H1 (cell line): ENCODE measurements around the gene HSPA5. TPM values are rescaled to one million over a fixed set of nuclear protein-coding genes. Genes with fewer than 3 reads are reported as not detected.

Experiments used
- HDAC6 ChIP-seq: IDR thresholded peaks from one replicate; pipeline ENCODE4 v1.7.1; 2012; ENCODE audit warnings: low read depth, mild to moderate bottlenecking, inconsistent platforms, low read length, moderate library complexity
- SIRT6 ChIP-seq: IDR thresholded peaks from one replicate; pipeline ENCODE4 v1.7.1; 2012; ENCODE audit warnings: low read length, inconsistent platforms
- polyA plus RNA-seq, 7 experiments: library from polyadenylated mRNA; depleted of rRNA in 3 of 7; stranded (reverse) in 5 of 7; unstranded in 2 of 7; fragments of >200 nt in 5 of 7; fragments of 200-250 nt in 2 of 7; gene quantifications; 1 replicate in 5 of 7; 2 replicates in 1 of 7; 4 replicates in 1 of 7; pipeline versions ENCODE4 v1.2.1 to v1.2.3, GENCODE V29; 2011 to 2013; ENCODE audit warnings: missing spikeins in 2 of 7, mixed read lengths in 2 of 7
- total RNA-seq: library from RNA; stranded (reverse); fragmentation: NEBNext Ultra II Directional; extraction: Animal tissue kit (Norgen Biotek cat#: 25700); gene quantifications from 2 replicates; pipeline ENCODE4 v1.2.1, GENCODE V29; 2021
- TF ChIP-seq, protein P1 (sequence below): fragments of 300-600 bp; sonication (generic); IDR thresholded peaks from 2 replicates; pipeline ENCODE4 v1.7.1; 2012; ENCODE audit warnings: low read length, moderate library complexity, mild to moderate bottlenecking, inconsistent platforms; ENCODE audit not compliant: insufficient replicate concordance
- TF ChIP-seq, protein P2 (sequence below): IDR thresholded peaks from 2 replicates; pipeline ENCODE4 v1.6.1; 2012; ENCODE audit warnings: inconsistent platforms

The HSPA5 gene
- total and polyA plus RNA-seq, 2 of the 8 experiments (the other 6 are each of a cell fraction or from before 2014, with no cell fraction given): 91.3 to 352 TPM

DNA sequence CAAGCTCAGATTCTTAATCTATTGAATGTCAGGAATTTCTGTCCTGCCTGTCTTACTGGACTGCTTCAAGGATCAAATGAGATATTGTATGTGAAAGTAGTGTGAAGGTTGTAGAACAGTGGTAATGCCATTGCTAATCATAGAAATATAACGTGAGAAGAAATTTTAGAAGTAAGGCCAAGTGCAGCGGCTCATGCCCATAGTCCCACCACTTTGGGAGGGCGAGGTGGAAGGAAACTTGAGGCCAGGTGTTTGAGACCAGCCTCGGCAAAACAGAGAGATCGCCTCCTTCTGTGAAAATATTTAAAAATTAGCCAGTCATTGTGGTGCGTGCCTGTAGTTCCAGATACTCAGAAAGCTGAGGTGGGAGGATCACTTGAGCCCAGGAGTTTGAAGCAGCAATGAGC, 5.1 kb upstream of the HSPA5 start (continued):
- TF ChIP-seq, protein P1, sequence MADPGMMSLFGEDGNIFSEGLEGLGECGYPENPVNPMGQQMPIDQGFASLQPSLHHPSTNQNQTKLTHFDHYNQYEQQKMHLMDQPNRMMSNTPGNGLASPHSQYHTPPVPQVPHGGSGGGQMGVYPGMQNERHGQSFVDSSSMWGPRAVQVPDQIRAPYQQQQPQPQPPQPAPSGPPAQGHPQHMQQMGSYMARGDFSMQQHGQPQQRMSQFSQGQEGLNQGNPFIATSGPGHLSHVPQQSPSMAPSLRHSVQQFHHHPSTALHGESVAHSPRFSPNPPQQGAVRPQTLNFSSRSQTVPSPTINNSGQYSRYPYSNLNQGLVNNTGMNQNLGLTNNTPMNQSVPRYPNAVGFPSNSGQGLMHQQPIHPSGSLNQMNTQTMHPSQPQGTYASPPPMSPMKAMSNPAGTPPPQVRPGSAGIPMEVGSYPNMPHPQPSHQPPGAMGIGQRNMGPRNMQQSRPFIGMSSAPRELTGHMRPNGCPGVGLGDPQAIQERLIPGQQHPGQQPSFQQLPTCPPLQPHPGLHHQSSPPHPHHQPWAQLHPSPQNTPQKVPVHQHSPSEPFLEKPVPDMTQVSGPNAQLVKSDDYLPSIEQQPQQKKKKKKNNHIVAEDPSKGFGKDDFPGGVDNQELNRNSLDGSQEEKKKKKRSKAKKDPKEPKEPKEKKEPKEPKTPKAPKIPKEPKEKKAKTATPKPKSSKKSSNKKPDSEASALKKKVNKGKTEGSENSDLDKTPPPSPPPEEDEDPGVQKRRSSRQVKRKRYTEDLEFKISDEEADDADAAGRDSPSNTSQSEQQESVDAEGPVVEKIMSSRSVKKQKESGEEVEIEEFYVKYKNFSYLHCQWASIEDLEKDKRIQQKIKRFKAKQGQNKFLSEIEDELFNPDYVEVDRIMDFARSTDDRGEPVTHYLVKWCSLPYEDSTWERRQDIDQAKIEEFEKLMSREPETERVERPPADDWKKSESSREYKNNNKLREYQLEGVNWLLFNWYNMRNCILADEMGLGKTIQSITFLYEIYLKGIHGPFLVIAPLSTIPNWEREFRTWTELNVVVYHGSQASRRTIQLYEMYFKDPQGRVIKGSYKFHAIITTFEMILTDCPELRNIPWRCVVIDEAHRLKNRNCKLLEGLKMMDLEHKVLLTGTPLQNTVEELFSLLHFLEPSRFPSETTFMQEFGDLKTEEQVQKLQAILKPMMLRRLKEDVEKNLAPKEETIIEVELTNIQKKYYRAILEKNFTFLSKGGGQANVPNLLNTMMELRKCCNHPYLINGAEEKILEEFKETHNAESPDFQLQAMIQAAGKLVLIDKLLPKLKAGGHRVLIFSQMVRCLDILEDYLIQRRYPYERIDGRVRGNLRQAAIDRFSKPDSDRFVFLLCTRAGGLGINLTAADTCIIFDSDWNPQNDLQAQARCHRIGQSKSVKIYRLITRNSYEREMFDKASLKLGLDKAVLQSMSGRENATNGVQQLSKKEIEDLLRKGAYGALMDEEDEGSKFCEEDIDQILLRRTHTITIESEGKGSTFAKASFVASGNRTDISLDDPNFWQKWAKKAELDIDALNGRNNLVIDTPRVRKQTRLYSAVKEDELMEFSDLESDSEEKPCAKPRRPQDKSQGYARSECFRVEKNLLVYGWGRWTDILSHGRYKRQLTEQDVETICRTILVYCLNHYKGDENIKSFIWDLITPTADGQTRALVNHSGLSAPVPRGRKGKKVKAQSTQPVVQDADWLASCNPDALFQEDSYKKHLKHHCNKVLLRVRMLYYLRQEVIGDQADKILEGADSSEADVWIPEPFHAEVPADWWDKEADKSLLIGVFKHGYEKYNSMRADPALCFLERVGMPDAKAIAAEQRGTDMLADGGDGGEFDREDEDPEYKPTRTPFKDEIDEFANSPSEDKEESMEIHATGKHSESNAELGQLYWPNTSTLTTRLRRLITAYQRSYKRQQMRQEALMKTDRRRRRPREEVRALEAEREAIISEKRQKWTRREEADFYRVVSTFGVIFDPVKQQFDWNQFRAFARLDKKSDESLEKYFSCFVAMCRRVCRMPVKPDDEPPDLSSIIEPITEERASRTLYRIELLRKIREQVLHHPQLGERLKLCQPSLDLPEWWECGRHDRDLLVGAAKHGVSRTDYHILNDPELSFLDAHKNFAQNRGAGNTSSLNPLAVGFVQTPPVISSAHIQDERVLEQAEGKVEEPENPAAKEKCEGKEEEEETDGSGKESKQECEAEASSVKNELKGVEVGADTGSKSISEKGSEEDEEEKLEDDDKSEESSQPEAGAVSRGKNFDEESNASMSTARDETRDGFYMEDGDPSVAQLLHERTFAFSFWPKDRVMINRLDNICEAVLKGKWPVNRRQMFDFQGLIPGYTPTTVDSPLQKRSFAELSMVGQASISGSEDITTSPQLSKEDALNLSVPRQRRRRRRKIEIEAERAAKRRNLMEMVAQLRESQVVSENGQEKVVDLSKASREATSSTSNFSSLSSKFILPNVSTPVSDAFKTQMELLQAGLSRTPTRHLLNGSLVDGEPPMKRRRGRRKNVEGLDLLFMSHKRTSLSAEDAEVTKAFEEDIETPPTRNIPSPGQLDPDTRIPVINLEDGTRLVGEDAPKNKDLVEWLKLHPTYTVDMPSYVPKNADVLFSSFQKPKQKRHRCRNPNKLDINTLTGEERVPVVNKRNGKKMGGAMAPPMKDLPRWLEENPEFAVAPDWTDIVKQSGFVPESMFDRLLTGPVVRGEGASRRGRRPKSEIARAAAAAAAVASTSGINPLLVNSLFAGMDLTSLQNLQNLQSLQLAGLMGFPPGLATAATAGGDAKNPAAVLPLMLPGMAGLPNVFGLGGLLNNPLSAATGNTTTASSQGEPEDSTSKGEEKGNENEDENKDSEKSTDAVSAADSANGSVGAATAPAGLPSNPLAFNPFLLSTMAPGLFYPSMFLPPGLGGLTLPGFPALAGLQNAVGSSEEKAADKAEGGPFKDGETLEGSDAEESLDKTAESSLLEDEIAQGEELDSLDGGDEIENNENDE: no peak
- TF ChIP-seq, protein P2, sequence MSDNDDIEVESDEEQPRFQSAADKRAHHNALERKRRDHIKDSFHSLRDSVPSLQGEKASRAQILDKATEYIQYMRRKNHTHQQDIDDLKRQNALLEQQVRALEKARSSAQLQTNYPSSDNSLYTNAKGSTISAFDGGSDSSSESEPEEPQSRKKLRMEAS: no peak
- TF ChIP-seq HDAC6: no peak
- no peak for TF ChIP-seq SIRT6
